Mesenchymal stem cell (in vitro differentiated cells and primary cell): ENCODE data around the gene COPS9.
A peak's percentile ranks its signal among the peaks of the same experiment; 100 is the strongest.

Source experiments
- DNase-seq: peaks from one replicate; pipeline ENCODE4 v3.0.0-alpha.2; 2013
- H2AFZ ChIP-seq: one replicate; pipeline ENCODE4 v1.6.1; 2013; ENCODE audit warnings: low read depth, mild to moderate bottlenecking, control low read depth, inconsistent platforms, low read length, moderate library complexity
- H2AK5ac ChIP-seq: 2 replicates; pipeline ENCODE4 v1.6.1; 2013; ENCODE audit warnings: low read length, moderate library complexity, mild to moderate bottlenecking, inconsistent platforms; ENCODE audit not compliant: severe bottlenecking
- H2BK120ac ChIP-seq: one replicate; pipeline ENCODE4 v1.6.1; 2013; ENCODE audit warnings: low read depth, mild to moderate bottlenecking, inconsistent platforms, low read length, moderate library complexity
- H2BK12ac ChIP-seq, 2 experiments: one replicate each; pipeline ENCODE4 v1.6.1; 2013; ENCODE audit warnings: inconsistent platforms in 2 of 2, low read length in 2 of 2, mild to moderate bottlenecking in 2 of 2, moderate library complexity in 2 of 2, control low read depth in 1 of 2
- H2BK15ac ChIP-seq: one replicate; pipeline ENCODE4 v1.6.1; 2013; ENCODE audit warnings: mild to moderate bottlenecking, low read depth, inconsistent platforms; ENCODE audit not compliant: poor library complexity, severe bottlenecking
- H2BK5ac ChIP-seq: 2 replicates; pipeline ENCODE4 v1.6.1; 2013; ENCODE audit warnings: low read depth, mild to moderate bottlenecking, low read length, control low read depth, inconsistent platforms; ENCODE audit not compliant: poor library complexity, severe bottlenecking
- H3K14ac ChIP-seq, 2 experiments: one replicate each; pipeline ENCODE4 v1.6.1; 2013; ENCODE audit warnings: inconsistent platforms in 2 of 2, low read length in 2 of 2, control low read depth in 1 of 2, mild to moderate bottlenecking in 1 of 2, moderate library complexity in 1 of 2
- H3K18ac ChIP-seq, 2 experiments: one replicate each; pipeline ENCODE4 v1.6.1; 2013; ENCODE audit warnings: inconsistent platforms in 2 of 2, low read length in 2 of 2, control low read depth in 1 of 2, low read depth in 1 of 2, mild to moderate bottlenecking in 1 of 2
- H3K23ac ChIP-seq, 2 experiments: one replicate each; pipeline ENCODE4 v1.6.1; 2013; ENCODE audit warnings: inconsistent platforms in 2 of 2, low read length in 2 of 2, mild to moderate bottlenecking in 2 of 2, moderate library complexity in 2 of 2, control low read depth in 1 of 2
- H3K27ac ChIP-seq: 2 replicates; pipeline ENCODE4 v1.5.1; 2013; ENCODE audit warnings: mild to moderate bottlenecking, moderate library complexity, low read length, control low read depth, inconsistent platforms; ENCODE audit not compliant: poor library complexity, severe bottlenecking
- H3K27me3 ChIP-seq, 2 experiments: 2 replicates each; pipeline versions ENCODE4 v1.6.1 to v1.7.0; 2013; ENCODE audit warnings: low read length in 2 of 2, mild to moderate bottlenecking in 2 of 2, moderate library complexity in 2 of 2, control low read depth in 1 of 2, inconsistent platforms in 1 of 2; ENCODE audit not compliant: control insufficient read depth in 1 of 2, insufficient read depth in 1 of 2
- H3K36me3 ChIP-seq, 2 experiments: 2 replicates each; pipeline versions ENCODE4 v1.6.1 to v1.7.0; 2013; ENCODE audit warnings: low read length in 2 of 2, control low read depth in 1 of 2, inconsistent platforms in 1 of 2, low read depth in 1 of 2, mild to moderate bottlenecking in 1 of 2; ENCODE audit not compliant: insufficient read depth in 2 of 2, control insufficient read depth in 1 of 2
- H3K4ac ChIP-seq, 2 experiments: one replicate each; pipeline ENCODE4 v1.6.1; 2013; ENCODE audit warnings: inconsistent platforms in 2 of 2, low read length in 2 of 2, mild to moderate bottlenecking in 2 of 2, moderate library complexity in 2 of 2, control low read depth in 1 of 2, low read depth in 1 of 2
- H3K4me1 ChIP-seq: 2 replicates; pipeline ENCODE4 v1.6.1; 2013; ENCODE audit warnings: low read depth, low read length, control low read depth; ENCODE audit not compliant: control insufficient read depth, insufficient read depth
- H3K4me2 ChIP-seq: 2 replicates; pipeline ENCODE4 v1.6.1; 2013; ENCODE audit warnings: low read length, mild to moderate bottlenecking, inconsistent platforms; ENCODE audit not compliant: poor library complexity, severe bottlenecking
- H3K4me3 ChIP-seq, 2 experiments: 2 replicates each; pipeline versions ENCODE4 v1.5.1 to v1.7.0; 2013; ENCODE audit warnings: low read length in 2 of 2, mild to moderate bottlenecking in 2 of 2, control low read depth in 1 of 2, low read depth in 1 of 2; ENCODE audit not compliant: insufficient read depth in 1 of 2
- H3K79me1 ChIP-seq: replicated peaks from 2 replicates; pipeline ENCODE4 v1.6.1; 2013; ENCODE audit warnings: mild to moderate bottlenecking, control low read depth, low read length, inconsistent platforms; ENCODE audit not compliant: poor library complexity, severe bottlenecking
- H3K9ac ChIP-seq: 2 replicates; pipeline ENCODE4 v1.7.0; 2013; ENCODE audit warnings: mild to moderate bottlenecking, low read length, moderate library complexity
- H3K9me3 ChIP-seq: 2 replicates; pipeline ENCODE4 v1.7.0; 2013; ENCODE audit warnings: mild to moderate bottlenecking, low read length; ENCODE audit not compliant: control insufficient read depth
- H4K8ac ChIP-seq: one replicate; pipeline ENCODE4 v1.6.1; 2013; ENCODE audit warnings: inconsistent platforms, mild to moderate bottlenecking, low read length, moderate library complexity
- H4K91ac ChIP-seq: one replicate; pipeline ENCODE4 v1.6.1; 2013; ENCODE audit warnings: mild to moderate bottlenecking, low read length, inconsistent platforms
- WGBS: methylation state at CpG from one replicate; pipeline ENCODE4 v1.1.7; 2013; ENCODE audit warnings: mixed read lengths; 5-methylcytosine and 5-hydroxymethylcytosine counted together

The COPS9 gene

DNA sequence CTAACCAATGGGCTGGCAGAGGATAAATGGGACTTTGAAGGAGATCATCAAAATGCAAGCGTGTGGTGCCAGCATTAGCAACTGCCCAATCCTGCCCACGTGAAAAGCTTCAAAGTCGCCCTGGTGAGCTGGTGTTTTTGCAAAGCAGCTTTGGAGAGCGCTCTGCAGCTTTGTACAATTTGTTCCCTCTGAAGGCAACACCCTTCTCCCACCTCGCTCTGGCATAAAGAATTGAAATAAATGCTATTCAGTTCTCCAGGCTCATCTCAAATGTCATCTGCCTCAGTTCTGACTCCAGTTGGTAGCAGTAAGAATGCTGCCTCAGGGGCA lies 3.5 kb downstream of the COPS9 start:
- peaks cover 18% of the 10 kb centered on the region for H3K4me1 ChIP-seq
- H2BK5ac ChIP-seq: no peak overlapping the region
- H3K27me3 ChIP-seq: no peaks in the 10 kb centered on the region
- H2BK120ac ChIP-seq: no peak overlapping the region
- H2BK15ac ChIP-seq: no peak overlapping the region
- no peaks in the 10 kb centered on the region for H3K9me3 ChIP-seq
- no peak overlapping the region for H3K4me2 ChIP-seq
- no peak overlapping the region for H2AFZ ChIP-seq
- no peak overlapping the region for H3K27ac ChIP-seq
- H3K79me1 ChIP-seq: peaks cover 41% of the 10 kb centered on the region
- no peak overlapping the region for H4K91ac ChIP-seq
- H3K4me3 ChIP-seq: no peak overlapping the region
- no peak overlapping the region for H2AK5ac ChIP-seq
- no peak overlapping the region for H3K4ac ChIP-seq
- H3K14ac ChIP-seq: no peak overlapping the region
- no peak overlapping the region for H3K18ac ChIP-seq
- no peak overlapping the region for H2BK12ac ChIP-seq
- H4K8ac ChIP-seq: no peak overlapping the region
- peaks cover 62 to 63% of the 10 kb centered on the region in 2 experiments for H3K36me3 ChIP-seq
- no peak for DNase-seq
- 98% methylated on average over 5 of the region's 5 CpGs for WGBS
- H3K9ac ChIP-seq: no peak overlapping the region
- no peak overlapping the region for H3K23ac ChIP-seq

DNA sequence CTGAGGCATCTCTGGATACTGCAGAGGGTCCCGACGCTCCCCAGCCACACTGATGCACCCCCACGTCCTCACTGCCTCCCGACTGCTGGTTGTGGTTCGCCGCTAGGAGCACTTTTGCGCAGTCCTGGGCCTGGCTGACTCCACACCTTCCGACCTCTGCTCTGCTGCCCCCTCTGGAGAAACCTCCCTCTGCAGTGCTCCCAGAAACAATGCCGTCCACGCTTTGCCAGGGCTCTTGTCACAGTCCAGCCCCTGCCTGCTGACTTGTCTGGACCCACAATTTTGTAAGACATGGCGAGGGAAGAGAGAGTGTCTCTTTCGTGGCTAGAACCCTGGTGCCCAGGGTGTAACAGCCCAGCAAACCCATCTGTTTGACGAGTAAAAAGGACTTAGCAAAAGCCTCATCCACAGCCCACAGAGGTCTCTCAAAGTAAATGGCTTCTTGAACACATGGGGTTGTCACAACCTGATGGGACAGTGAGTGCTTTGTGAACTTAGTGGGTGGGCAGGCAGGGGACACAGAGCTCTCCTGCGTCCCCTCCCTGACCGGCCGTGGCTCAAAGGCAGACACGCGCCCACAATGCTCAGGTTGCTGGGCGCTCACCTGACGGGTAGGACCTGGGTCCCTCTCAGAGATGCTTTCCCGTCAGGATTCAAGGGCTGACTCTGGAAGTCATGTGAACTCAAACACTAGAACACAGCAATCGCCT lies 4.0 kb downstream of the COPS9 start:
- Histone ChIP-seq H3K79me1 (peaks cover 44% of the 10 kb centered on the region), H3K4me2 (no peak overlapping the region), H3K4me3 (no peak overlapping the region), H3K9ac (no peak overlapping the region), H3K4ac (no peak overlapping the region), H2BK120ac (no peak overlapping the region), H2BK12ac (no peak overlapping the region), H3K36me3 (peaks cover 67 to 68% of the 10 kb centered on the region in 2 experiments), H2AFZ (no peak overlapping the region), H2BK15ac (no peak overlapping the region), H4K91ac (no peak overlapping the region), H3K23ac (no peak overlapping the region), H3K14ac (no peak overlapping the region), H3K4me1 (peaks cover 18% of the 10 kb centered on the region), H2AK5ac (no peak overlapping the region), H3K27ac (no peak overlapping the region), H4K8ac (no peak overlapping the region), H3K27me3 (no peaks in the 10 kb centered on the region), H3K18ac (no peak overlapping the region), H2BK5ac (no peak overlapping the region), H3K9me3 (no peaks in the 10 kb centered on the region)
- no peak for DNase-seq
- WGBS: 95% methylated on average over 21 of the region's 22 CpGs

DNA sequence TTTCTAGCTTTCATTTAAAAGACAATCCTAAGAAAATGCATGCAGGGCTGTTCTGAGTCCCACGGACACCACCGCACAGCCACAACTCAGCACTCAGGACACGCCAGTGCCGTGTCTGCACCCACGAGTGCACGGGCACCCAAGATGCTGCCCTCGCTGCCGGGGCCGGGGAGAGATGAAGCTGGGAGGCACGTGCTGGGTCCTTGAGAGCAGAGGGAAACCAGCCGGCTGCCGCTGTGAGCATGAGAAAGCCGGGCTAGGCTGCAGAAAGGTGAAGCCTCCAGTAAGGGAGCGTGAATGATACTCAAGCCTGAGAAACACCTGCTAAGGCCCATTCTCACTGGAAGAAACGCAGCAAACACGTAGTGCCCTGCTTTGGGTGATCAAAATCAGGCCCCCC lies 4.8 kb downstream of the COPS9 start:
- Histone ChIP-seq H3K79me1 (peaks cover 44% of the 10 kb centered on the region), H3K4me3 (no peak overlapping the region), H4K8ac (no peak overlapping the region), H2AFZ (no peak overlapping the region), H2AK5ac (no peak overlapping the region), H2BK5ac (no peak overlapping the region), H4K91ac (no peak overlapping the region), H2BK12ac (no peak overlapping the region), H3K27me3 (no peaks in the 10 kb centered on the region), H3K23ac (no peak overlapping the region), H3K14ac (no peak overlapping the region), H3K18ac (no peak overlapping the region), H3K4ac (no peak overlapping the region), H3K4me1 (peaks cover 13% of the 10 kb centered on the region), H3K9me3 (no peaks in the 10 kb centered on the region), H2BK120ac (no peak overlapping the region), H3K36me3 (peaks cover 71 to 76% of the 10 kb centered on the region in 2 experiments), H3K9ac (no peak overlapping the region), H3K4me2 (no peak overlapping the region), H3K27ac (no peak overlapping the region), H2BK15ac (no peak overlapping the region)
- no peak for DNase-seq
- 97% methylated on average over 16 of the region's 16 CpGs for WGBS

DNA sequence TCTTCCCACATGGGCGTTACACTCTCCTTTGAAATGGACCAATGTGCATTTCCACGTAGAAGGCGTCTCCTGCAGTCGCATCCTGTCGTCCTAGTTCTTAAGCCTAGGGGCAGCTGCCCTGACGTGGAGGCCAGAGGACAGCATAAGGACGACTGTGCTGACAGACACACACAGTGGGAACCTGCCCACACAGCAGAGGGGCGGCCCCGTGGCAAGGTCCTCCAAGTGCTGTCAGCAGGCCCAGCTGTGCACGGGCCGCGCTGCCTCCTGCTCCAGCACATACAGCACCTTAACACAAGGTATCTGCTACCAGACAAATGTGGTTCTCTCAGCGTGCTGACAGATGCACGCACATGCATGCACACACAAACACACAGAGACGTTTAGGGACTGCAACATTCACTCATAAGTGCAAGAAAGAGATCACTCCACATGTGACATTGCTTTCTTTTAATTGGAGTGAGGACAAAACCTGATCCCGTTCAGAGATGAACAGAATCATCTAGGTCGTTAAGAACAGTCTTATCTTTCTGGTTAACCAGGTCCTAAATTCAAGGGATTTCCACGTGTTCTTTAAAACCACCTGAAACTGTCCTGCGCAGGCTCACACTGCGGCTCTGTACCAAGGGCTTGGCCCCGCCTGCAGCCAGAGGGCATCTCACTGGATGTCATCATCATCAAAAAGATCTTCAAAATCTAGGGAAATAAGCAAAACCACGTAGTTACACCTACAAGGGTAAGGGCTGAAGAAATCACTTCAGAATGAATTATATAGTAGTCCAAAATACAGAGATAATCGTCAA lies 5.5 kb downstream of the COPS9 start:
- Histone ChIP-seq H3K4me3 (no peak overlapping the region), H2BK12ac (no peak overlapping the region), H3K18ac (no peak overlapping the region), H3K14ac (no peak overlapping the region), H2AFZ (no peak overlapping the region), H2BK15ac (no peak overlapping the region), H3K4ac (no peak overlapping the region), H3K4me1 (peaks cover 13% of the 10 kb centered on the region), H2AK5ac (no peak overlapping the region), H2BK5ac (no peak overlapping the region), H3K4me2 (no peak overlapping the region), H3K23ac (no peak overlapping the region), H3K27ac (no peak overlapping the region), H3K36me3 (peaks cover 78 to 83% of the 10 kb centered on the region in 2 experiments), H4K91ac (peak overlapping the region; percentile 18), H3K9ac (no peak overlapping the region), H3K27me3 (no peaks in the 10 kb centered on the region), H3K79me1 (peaks cover 44% of the 10 kb centered on the region), H4K8ac (no peak overlapping the region), H3K9me3 (no peaks in the 10 kb centered on the region), H2BK120ac (no peak overlapping the region)
- 95% methylated on average over 21 of the region's 23 CpGs for WGBS
- no peak for DNase-seq
